ENCODE measurements around the gene PTAR1.

PTAR1 gene

GRCh38 chr9:69759421-69760277, at the start of gene PTAR1:
Gene PTAR1, minus strand, starts transcription at chr9:69760011. Its CDS starts 73 bp downstream, at chr9:69759938.
- TF ChIP-seq GATA3 (IDR thresholded peaks at IDR 0.05; ENCODE audit: low read depth, low read length) (no peak), GATA2 (IDR thresholded peaks at IDR 0.05; ENCODE audit: low read depth, low read length) (no peak)

- no peak for TF ChIP-seq GATA2 (IDR thresholded peaks at IDR 0.05; ENCODE audit: low read depth, low read length)
- no peak for TF ChIP-seq GATA3 (IDR thresholded peaks at IDR 0.05; ENCODE audit: low read depth, low read length)
Measured at GRCh38 chr9:69809304-69809863, 49.6 kb upstream of the PTAR1 start.

- no peak for TF ChIP-seq GATA2 (IDR thresholded peaks at IDR 0.05; ENCODE audit: low read depth, low read length)
- no peak for TF ChIP-seq GATA3 (IDR thresholded peaks at IDR 0.05; ENCODE audit: low read depth, low read length)
Measured at GRCh38 chr9:69806627-69807026, 46.8 kb upstream of the PTAR1 start.

GRCh38 chr9:69805962-69806515, 46.2 kb upstream of the PTAR1 start:
- TF ChIP-seq GATA3 (IDR thresholded peaks at IDR 0.05; ENCODE audit: low read depth, low read length): no peak
- no peak for TF ChIP-seq GATA2 (IDR thresholded peaks at IDR 0.05; ENCODE audit: low read depth, low read length)

GRCh38 chr9:69801989-69802388, 42.2 kb upstream of the PTAR1 start:
- TF ChIP-seq GATA3 (IDR thresholded peaks at IDR 0.05; ENCODE audit: low read depth, low read length): no peak
- no peak for TF ChIP-seq GATA2 (IDR thresholded peaks at IDR 0.05; ENCODE audit: low read depth, low read length)

GRCh38 chr9:69798744-69799143, 38.9 kb upstream of the PTAR1 start:
- no peak for TF ChIP-seq GATA2 (IDR thresholded peaks at IDR 0.05; ENCODE audit: low read depth, low read length)

GRCh38 chr9:69797675-69798074, 37.9 kb upstream of the PTAR1 start:
- TF ChIP-seq GATA3 (IDR thresholded peaks at IDR 0.05; ENCODE audit: low read depth, low read length): no peak
- no peak for TF ChIP-seq GATA2 (IDR thresholded peaks at IDR 0.05; ENCODE audit: low read depth, low read length)

- no peak for TF ChIP-seq GATA3 (IDR thresholded peaks at IDR 0.05; ENCODE audit: low read depth, low read length)
- TF ChIP-seq GATA2 (IDR thresholded peaks at IDR 0.05; ENCODE audit: low read depth, low read length): no peak
Measured at GRCh38 chr9:69794356-69794755, 34.5 kb upstream of the PTAR1 start.

GRCh38 chr9:69785757-69786156, 25.9 kb upstream of the PTAR1 start:
- TF ChIP-seq GATA3 (IDR thresholded peaks at IDR 0.05; ENCODE audit: low read depth, low read length) (no peak), GATA2 (IDR thresholded peaks at IDR 0.05; ENCODE audit: low read depth, low read length) (no peak)

- TF ChIP-seq GATA2 (IDR thresholded peaks at IDR 0.05; ENCODE audit: low read depth, low read length) (no peak), GATA3 (IDR thresholded peaks at IDR 0.05; ENCODE audit: low read depth, low read length) (no peak)
Measured at GRCh38 chr9:69773258-69773657, 13.4 kb upstream of the PTAR1 start.

GRCh38 chr9:69771775-69772418, 12.1 kb upstream of the PTAR1 start:
- TF ChIP-seq GATA2 (IDR thresholded peaks at IDR 0.05; ENCODE audit: low read depth, low read length) (no peak), GATA3 (IDR thresholded peaks at IDR 0.05; ENCODE audit: low read depth, low read length) (no peak)

- TF ChIP-seq GATA2 (IDR thresholded peaks at IDR 0.05; ENCODE audit: low read depth, low read length) (no peak), GATA3 (IDR thresholded peaks at IDR 0.05; ENCODE audit: low read depth, low read length) (no peak)
Measured at GRCh38 chr9:69768716-69769115, 8.9 kb upstream of the PTAR1 start.

- no peak for TF ChIP-seq GATA3 (IDR thresholded peaks at IDR 0.05; ENCODE audit: low read depth, low read length)
Measured at GRCh38 chr9:69768101-69768500, 8.3 kb upstream of the PTAR1 start.

GRCh38 chr9:69762527-69762926, 2.7 kb upstream of the PTAR1 start:
- TF ChIP-seq GATA2 (IDR thresholded peaks at IDR 0.05; ENCODE audit: low read depth, low read length): no peak
- TF ChIP-seq GATA3 (IDR thresholded peaks at IDR 0.05; ENCODE audit: low read depth, low read length): no peak

GRCh38 chr9:69760278-69760610, 433 bp upstream of the PTAR1 start:
- TF ChIP-seq GATA2 (IDR thresholded peaks at IDR 0.05; ENCODE audit: low read depth, low read length) (no peak), GATA3 (IDR thresholded peaks at IDR 0.05; ENCODE audit: low read depth, low read length) (no peak)
